Measurements from ENCODE around the gene MMP25.
"Not testable (repeated sequence)": the region's sequence is repeated elsewhere in the genome, so short reads cannot be mapped to it uniquely, and the experiment has no call there.

DNA sequence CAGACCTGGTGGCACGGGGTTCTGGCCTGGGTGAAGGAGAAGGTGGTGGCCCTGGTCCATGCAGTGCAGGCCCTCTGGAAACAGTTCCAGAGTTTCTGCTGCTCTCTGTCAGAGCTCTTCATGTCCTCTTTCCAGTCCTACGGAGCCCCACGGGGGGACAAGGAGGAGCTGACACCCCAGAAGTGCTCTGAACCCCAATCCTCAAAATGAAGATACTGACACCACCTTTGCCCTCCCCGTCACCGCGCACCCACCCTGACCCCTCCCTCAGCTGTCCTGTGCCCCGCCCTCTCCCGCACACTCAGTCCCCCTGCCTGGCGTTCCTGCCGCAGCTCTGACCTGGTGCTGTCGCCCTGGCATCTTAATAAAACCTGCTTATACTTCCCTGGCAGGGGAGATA lies 22.8 kb downstream of the MMP25 start:
- not testable (repeated sequence) for TF ChIP-seq RAD21 (IDR thresholded peaks at IDR 0.05; ENCODE audit: low read length); EZH2phosphoT487 (IDR thresholded peaks at IDR 0.05; ENCODE audit: borderline replicate concordance, low read depth); EP300 (IDR thresholded peaks at IDR 0.05; ENCODE audit: borderline replicate concordance in 1 of 2, low read depth in 1 of 2, low read length in 1 of 2); RCOR1 (IDR thresholded peaks at IDR 0.05; ENCODE audit: low read length); SIN3A (IDR thresholded peaks at IDR 0.05; ENCODE audit: borderline replicate concordance, low read depth, low read length); JUND (IDR thresholded peaks at IDR 0.05); YY1 (IDR thresholded peaks at IDR 0.05; ENCODE audit: low read depth); GATA2 (CRISPR knock-in tag; IDR thresholded peaks at IDR 0.05); TCF12 (IDR thresholded peaks at IDR 0.05); RFX5 (IDR thresholded peaks at IDR 0.05; ENCODE audit: low read length)
- TF ChIP-seq, protein P1, sequence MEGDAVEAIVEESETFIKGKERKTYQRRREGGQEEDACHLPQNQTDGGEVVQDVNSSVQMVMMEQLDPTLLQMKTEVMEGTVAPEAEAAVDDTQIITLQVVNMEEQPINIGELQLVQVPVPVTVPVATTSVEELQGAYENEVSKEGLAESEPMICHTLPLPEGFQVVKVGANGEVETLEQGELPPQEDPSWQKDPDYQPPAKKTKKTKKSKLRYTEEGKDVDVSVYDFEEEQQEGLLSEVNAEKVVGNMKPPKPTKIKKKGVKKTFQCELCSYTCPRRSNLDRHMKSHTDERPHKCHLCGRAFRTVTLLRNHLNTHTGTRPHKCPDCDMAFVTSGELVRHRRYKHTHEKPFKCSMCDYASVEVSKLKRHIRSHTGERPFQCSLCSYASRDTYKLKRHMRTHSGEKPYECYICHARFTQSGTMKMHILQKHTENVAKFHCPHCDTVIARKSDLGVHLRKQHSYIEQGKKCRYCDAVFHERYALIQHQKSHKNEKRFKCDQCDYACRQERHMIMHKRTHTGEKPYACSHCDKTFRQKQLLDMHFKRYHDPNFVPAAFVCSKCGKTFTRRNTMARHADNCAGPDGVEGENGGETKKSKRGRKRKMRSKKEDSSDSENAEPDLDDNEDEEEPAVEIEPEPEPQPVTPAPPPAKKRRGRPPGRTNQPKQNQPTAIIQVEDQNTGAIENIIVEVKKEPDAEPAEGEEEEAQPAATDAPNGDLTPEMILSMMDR (IDR thresholded peaks at IDR 0.05): not testable (repeated sequence)
- TF ChIP-seq, protein P2, sequence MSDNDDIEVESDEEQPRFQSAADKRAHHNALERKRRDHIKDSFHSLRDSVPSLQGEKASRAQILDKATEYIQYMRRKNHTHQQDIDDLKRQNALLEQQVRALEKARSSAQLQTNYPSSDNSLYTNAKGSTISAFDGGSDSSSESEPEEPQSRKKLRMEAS (IDR thresholded peaks at IDR 0.05; ENCODE audit: low read depth): not testable (repeated sequence)
- TF ChIP-seq, protein P3, sequence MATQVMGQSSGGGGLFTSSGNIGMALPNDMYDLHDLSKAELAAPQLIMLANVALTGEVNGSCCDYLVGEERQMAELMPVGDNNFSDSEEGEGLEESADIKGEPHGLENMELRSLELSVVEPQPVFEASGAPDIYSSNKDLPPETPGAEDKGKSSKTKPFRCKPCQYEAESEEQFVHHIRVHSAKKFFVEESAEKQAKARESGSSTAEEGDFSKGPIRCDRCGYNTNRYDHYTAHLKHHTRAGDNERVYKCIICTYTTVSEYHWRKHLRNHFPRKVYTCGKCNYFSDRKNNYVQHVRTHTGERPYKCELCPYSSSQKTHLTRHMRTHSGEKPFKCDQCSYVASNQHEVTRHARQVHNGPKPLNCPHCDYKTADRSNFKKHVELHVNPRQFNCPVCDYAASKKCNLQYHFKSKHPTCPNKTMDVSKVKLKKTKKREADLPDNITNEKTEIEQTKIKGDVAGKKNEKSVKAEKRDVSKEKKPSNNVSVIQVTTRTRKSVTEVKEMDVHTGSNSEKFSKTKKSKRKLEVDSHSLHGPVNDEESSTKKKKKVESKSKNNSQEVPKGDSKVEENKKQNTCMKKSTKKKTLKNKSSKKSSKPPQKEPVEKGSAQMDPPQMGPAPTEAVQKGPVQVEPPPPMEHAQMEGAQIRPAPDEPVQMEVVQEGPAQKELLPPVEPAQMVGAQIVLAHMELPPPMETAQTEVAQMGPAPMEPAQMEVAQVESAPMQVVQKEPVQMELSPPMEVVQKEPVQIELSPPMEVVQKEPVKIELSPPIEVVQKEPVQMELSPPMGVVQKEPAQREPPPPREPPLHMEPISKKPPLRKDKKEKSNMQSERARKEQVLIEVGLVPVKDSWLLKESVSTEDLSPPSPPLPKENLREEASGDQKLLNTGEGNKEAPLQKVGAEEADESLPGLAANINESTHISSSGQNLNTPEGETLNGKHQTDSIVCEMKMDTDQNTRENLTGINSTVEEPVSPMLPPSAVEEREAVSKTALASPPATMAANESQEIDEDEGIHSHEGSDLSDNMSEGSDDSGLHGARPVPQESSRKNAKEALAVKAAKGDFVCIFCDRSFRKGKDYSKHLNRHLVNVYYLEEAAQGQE (IDR thresholded peaks at IDR 0.05; ENCODE audit: low read depth, low read length): not testable (repeated sequence)

Measured in SK-N-SH (cell line).